ACC112 (cell line): ENCODE data around the gene GLYATL3.
A peak's percentile ranks its signal among the peaks of the same experiment; 100 is the strongest.

Source experiments
- H2AFZ ChIP-seq: fragments of 200-600 bp; sonication (generic); one replicate; pipeline ENCODE4 v1.6.0; 2017; ENCODE audit warnings: antibody characterized with exemption, low read length; ENCODE audit not compliant: unreplicated experiment
- H3K27ac ChIP-seq: fragments of 200-600 bp; sonication (generic); 2 replicates; pipeline ENCODE4 v1.5.1; 2014; ENCODE audit warnings: low read depth, mild to moderate bottlenecking, antibody characterized with exemption, low read length, moderate library complexity
- H3K27me3 ChIP-seq: fragments of 200-600 bp; sonication (generic); 2 replicates; pipeline ENCODE4 v1.6.1; 2014; ENCODE audit warnings: mild to moderate bottlenecking, antibody characterized with exemption, low read length, moderate library complexity, mixed read lengths; ENCODE audit not compliant: insufficient read depth
- H3K36me3 ChIP-seq: fragments of 200-600 bp; sonication (generic); 2 replicates; pipeline ENCODE4 v1.6.1; 2016; ENCODE audit warnings: mild to moderate bottlenecking, antibody characterized with exemption, low read length, moderate library complexity, mixed read lengths; ENCODE audit not compliant: insufficient read depth
- H3K4me1 ChIP-seq: fragments of 200-600 bp; sonication (generic); one replicate; pipeline ENCODE4 v1.6.1; 2016; ENCODE audit warnings: low read length, mixed read lengths; ENCODE audit not compliant: insufficient read depth, unreplicated experiment, control insufficient read depth
- H3K4me3 ChIP-seq: fragments of 200-600 bp; sonication (generic); 2 replicates; pipeline ENCODE4 v1.5.1; 2014; ENCODE audit warnings: mild to moderate bottlenecking, low read depth, low read length
- H3K79me2 ChIP-seq: fragments of 200-600 bp; sonication (generic); one replicate; pipeline ENCODE4 v1.6.0; 2016; ENCODE audit warnings: low read length; ENCODE audit not compliant: control insufficient read depth, unreplicated experiment, insufficient read depth

Gene GLYATL3

DNA sequence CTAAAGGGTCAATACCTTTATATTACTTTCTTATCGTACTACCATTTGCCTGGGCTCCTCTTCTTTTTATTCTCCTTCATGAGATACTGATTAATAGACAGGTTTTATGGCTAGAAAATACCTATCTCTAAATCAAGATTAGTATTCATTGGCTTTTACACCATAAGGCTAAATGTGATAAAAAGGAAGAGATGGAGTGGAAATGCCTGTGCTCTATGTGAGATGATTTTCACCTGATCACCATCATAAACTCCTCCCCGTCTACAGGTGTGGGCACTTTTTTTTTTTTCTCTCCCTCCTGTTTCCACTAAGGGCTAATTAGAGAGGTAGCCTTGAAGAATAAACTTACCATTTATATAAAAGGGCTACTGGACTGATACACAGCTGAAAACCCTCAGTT, at the start of gene GLYATL3:
Gene GLYATL3, plus strand, starts transcription at position 301 of the 400 bp plus-strand sequence. CDS start 12,068 bp downstream, outside the sequence.
- no peaks in the 10 kb centered on the region for H3K36me3 ChIP-seq
- no peak within 1 kb of the TSS for H3K4me3 ChIP-seq
- no peak within 1 kb of the TSS for H3K27ac ChIP-seq
- no peaks in the 10 kb centered on the region for H3K79me2 ChIP-seq
- H2AFZ ChIP-seq, result no peak within 1 kb of the TSS
- no peaks in the 10 kb centered on the region for H3K27me3 ChIP-seq
- H3K4me1 ChIP-seq, result no peaks in the 10 kb centered on the region

DNA sequence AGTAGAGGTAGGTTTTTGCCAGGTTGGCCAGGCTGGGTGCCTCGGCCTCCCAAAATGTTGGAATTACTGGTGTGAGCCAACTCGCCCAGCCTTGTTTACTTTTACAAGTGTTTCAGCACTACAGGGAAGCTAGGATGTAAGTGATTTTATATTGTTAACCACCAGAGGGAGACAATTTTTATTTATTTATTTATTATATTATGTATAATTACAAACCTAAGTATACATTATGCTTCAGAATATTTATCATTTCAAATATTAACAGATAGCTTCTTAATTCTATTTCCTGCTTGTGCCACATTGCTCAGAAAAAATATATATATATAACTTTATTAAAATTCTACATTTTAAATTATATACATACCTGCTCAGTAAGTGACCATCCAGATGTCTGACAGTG, 46.5 kb upstream of the GLYATL3 start:
- no peaks in the 10 kb centered on the region for H3K79me2 ChIP-seq
- no peak overlapping the region for H2AFZ ChIP-seq
- H3K27ac ChIP-seq, result no peak overlapping the region
- H3K27me3 ChIP-seq, result no peaks in the 10 kb centered on the region
- H3K36me3 ChIP-seq, result peaks cover 10% of the 10 kb centered on the region; the same call in 1 of the 2 replicates
- H3K4me1 ChIP-seq, result peaks cover 4% of the 10 kb centered on the region
- H3K4me3 ChIP-seq, result no peak overlapping the region

DNA sequence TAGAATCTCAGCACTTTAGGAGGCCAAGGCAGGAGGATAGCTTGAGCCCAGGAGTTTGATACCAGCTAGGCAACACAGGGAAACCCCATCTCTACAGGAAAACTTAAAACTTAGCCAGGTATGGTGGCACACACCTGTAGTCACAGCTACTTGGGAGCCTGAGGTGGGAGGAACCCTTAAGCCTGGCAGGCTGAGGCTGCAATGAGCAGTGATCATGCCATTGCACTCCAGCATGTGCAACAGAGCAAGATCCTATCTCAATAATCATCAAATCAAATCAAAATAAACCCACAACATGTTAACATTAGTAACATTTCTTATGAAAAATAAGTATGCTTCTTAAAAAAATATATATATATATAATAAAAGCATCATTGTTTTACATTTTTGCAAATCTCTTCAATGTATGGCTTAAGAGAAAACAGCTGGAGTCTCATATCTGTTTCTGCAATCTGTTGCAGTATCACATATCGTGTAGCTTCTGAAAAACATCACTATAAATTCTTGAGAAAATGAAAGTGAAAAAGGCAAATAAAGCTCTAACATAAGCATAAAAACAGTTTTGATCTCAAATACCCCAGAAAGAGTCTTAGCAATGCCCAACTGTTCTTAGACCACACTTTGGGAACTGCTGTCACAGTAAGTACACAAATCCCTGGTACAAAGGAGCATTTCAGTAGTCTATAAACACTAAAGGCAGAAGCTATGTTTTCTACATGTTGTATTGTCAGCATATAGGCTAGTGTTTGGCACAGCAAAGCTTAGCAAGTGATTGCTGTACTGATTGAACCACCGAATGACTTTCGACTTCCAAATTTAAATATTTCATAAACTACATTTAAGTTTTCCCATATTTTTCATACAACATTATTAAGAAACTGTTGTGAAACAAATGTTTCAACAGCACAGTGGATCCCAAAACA, 44.7 kb upstream of the GLYATL3 start:
- peak overlapping the region; percentile 15; the same call in 1 of the 2 replicates for H3K4me3 ChIP-seq
- H3K27me3 ChIP-seq, result no peaks in the 10 kb centered on the region
- peaks cover 4% of the 10 kb centered on the region for H3K4me1 ChIP-seq
- H3K27ac ChIP-seq, result no peak overlapping the region
- H3K79me2 ChIP-seq, result peaks cover 2% of the 10 kb centered on the region
- H2AFZ ChIP-seq, result no peak overlapping the region
- peaks cover 10% of the 10 kb centered on the region; the same call in 1 of the 2 replicates for H3K36me3 ChIP-seq

DNA sequence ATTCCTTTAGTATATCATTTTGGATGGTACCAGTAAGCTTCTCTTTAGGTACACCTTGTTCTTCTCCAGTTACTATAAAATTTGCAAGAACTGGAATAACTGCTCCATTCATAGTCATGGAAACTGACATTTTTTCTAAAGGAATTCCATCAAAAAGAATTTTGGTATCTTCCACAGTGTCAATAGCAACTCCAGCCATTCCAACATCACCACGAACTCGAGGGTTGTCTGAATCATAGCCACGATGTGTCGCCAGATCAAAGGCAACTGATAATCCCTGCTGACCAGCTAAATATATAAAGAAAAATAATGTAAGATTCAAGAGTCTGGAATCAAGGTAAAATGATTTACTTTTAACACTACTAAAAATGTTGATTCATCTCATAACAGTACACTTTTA, 42.0 kb upstream of the GLYATL3 start:
- H3K36me3 ChIP-seq, result peaks cover 10% of the 10 kb centered on the region; the same call in 1 of the 2 replicates

DNA sequence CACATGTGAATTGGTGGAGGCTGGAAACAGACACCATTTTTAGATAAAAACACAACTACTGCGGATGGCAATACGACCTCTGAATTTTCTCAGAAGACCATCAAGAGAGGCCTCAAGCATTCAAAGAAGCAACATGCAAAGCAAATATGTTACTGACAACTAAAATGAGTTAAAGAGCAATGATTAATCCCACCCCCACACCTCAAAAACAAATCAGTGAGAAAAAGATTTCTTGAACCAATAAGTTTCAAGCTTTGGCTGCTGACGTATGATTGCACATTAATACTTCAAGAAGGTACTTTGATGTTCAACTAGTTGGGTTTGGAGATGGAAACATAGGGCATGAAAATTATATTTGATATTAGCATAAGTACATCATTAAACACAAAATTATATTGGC, 37.7 kb upstream of the GLYATL3 start:
- peak overlapping the region; percentile 64 for H3K27ac ChIP-seq
- H3K4me1 ChIP-seq, result peaks cover 14% of the 10 kb centered on the region
- H2AFZ ChIP-seq, result peak overlapping the region; percentile 91
- peaks cover 62% of the 10 kb centered on the region for H3K79me2 ChIP-seq
- no peaks in the 10 kb centered on the region for H3K27me3 ChIP-seq
- peak overlapping the region; percentile 96 for H3K4me3 ChIP-seq
- peaks cover 7% of the 10 kb centered on the region; the same call in 1 of the 2 replicates for H3K36me3 ChIP-seq

More for the DNA sequence above, 42.0 kb upstream of the GLYATL3 start:
- H3K79me2 ChIP-seq, result peaks cover 25% of the 10 kb centered on the region
- no peak overlapping the region for H2AFZ ChIP-seq
- H3K4me3 ChIP-seq, result no peak overlapping the region
- H3K27me3 ChIP-seq, result no peaks in the 10 kb centered on the region
- H3K4me1 ChIP-seq, result peaks cover 9% of the 10 kb centered on the region
- H3K27ac ChIP-seq, result no peak overlapping the region

DNA sequence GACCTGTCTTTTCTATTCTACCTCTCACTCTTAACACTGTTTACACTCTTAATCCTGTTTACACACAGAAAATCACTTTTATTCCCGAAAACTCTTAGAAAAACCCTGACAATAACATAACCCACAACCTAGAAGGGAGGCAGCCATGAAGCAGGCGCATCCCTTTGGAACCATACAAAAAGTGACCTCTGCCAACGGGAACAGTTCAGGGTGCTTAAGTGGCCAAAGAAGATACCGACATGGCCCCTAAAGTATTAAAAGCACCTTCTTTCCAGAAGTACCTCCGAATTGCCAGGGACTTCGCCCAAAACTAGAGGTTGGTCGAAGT, 37.2 kb upstream of the GLYATL3 start:
- peak overlapping the region; percentile 91 for H2AFZ ChIP-seq
- peaks cover 66% of the 10 kb centered on the region for H3K79me2 ChIP-seq
- H3K27ac ChIP-seq, result peak overlapping the region; percentile 64
- peaks cover 3% of the 10 kb centered on the region; the same call in 1 of the 2 replicates for H3K36me3 ChIP-seq
- H3K4me1 ChIP-seq, result peaks cover 14% of the 10 kb centered on the region
- H3K27me3 ChIP-seq, result no peaks in the 10 kb centered on the region
- H3K4me3 ChIP-seq, result peak overlapping the region; percentile 96

DNA sequence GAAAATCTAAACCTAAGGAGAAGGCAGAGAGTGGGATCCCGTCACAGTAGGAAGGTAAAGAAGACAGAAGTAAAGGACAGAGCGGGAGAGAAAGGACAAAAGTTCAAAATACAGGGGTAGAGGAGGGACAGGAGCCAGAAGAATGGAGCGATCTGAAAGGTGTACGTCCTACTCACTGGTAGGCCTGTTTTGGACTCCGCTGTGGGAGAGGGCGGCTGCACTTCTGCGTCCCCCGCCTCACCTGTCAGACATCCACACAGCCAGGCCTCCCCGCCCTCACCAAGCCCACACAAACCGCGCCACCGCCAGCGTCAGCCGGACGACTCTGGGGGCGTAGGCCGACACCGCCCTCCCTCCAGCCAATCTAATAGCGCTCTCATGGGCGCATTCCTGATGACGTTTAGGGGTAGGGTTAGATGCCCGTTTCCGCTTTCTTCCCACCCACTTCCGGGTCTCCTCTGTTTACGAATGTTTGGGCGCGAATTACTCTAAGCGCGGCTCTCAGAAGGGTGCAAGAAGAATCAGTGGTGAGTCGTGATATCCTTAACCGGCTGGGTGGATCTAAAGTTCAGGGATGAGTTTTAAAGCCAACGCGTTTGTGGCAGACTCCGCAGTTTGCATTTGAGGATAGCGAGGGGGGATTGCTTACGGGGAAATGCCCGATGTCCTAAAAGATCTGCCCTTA, 36.7 kb upstream of the GLYATL3 start, which contains the start of the genes CENPQ and MMUT:
Gene CENPQ, plus strand, starts transcription at position 444 of the 685 bp plus-strand sequence. CDS start 6,807 bp downstream, outside the sequence.
Gene MMUT, minus strand, starts transcription at position 327 of the 685 bp plus-strand sequence. CDS start 3,787 bp downstream, outside the sequence.
- H3K27ac ChIP-seq, result peak within 1 kb of the TSS; percentile 64
- H2AFZ ChIP-seq, result peak within 1 kb of the TSS; percentile 92
- peaks cover 14% of the 10 kb centered on the region for H3K4me1 ChIP-seq
- no peaks in the 10 kb centered on the region; the same call in 1 of the 2 replicates for H3K36me3 ChIP-seq
- H3K27me3 ChIP-seq, result no peaks in the 10 kb centered on the region
- H3K79me2 ChIP-seq, result peaks cover 71% of the 10 kb centered on the region
- peak within 1 kb of the TSS; percentile 96 for H3K4me3 ChIP-seq

DNA sequence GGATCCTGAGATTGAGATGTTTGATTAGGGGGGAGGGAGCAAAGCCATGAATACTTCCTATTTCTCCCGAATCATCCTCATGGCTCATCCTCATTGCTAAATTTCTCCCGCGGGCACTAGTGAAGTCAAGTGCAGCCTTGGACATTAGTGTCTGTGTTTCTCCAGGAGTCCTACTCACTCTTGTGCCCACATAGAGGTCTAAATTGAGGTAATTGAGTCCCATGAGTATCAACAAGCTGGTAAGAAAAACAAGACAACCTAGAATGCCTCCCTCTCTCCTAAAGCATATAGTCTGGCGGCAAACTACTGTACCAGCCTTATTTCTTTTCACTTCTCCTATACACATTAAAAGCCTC, 36.1 kb upstream of the GLYATL3 start:
- H3K4me1 ChIP-seq, result peaks cover 14% of the 10 kb centered on the region
- peak overlapping the region; percentile 96 for H3K4me3 ChIP-seq
- H3K36me3 ChIP-seq, result no peaks in the 10 kb centered on the region; the same call in 1 of the 2 replicates
- H3K27ac ChIP-seq, result peak overlapping the region; percentile 64
- peak overlapping the region; percentile 92 for H2AFZ ChIP-seq
- H3K27me3 ChIP-seq, result no peaks in the 10 kb centered on the region
- H3K79me2 ChIP-seq, result peaks cover 75% of the 10 kb centered on the region

DNA sequence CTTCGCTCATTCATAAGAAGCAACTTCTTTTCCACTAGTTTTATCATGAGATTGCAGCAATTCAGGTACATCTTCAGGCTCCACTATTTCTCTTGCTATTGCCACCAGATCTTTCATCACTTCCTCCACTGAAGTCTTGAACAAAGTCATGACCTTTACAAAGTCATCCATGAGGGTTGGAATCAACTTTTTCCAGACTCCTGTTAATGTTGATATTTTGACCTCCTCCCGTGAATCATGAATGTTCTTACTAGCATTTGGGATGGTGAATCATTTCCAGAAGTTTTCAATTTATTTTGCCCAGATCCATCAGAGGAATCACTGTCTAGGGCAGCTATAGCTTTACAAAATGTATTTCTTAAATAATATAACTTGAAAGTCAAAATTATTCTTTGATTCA, 35.0 kb upstream of the GLYATL3 start:
- peaks cover 14% of the 10 kb centered on the region for H3K4me1 ChIP-seq
- H3K79me2 ChIP-seq, result peaks cover 79% of the 10 kb centered on the region
- H3K27ac ChIP-seq, result no peak overlapping the region
- H2AFZ ChIP-seq, result no peak overlapping the region
- H3K36me3 ChIP-seq, result no peaks in the 10 kb centered on the region
- H3K27me3 ChIP-seq, result no peaks in the 10 kb centered on the region
- H3K4me3 ChIP-seq, result peak overlapping the region; percentile 96

DNA sequence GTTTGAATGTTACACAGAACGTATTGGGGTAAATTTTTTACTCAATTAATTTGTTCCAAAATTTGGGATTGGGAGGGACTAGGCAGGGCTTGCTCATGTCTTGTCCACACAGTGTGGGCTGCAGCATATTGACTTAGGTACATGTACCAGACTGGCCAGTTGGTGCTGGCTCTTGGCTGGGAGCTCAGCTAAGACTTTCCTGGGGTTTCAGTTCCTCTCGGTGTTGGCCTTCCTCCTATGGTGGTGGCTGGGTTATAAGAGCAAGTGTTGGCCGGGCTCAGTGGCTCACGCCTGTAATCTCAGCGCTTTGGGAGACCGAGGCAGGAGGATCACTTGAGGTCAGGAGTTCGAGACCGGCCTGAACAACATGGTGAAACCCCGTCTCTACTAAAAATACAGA, 31.7 kb upstream of the GLYATL3 start:
- Histone ChIP-seq H2AFZ (no peak overlapping the region), H3K36me3 (peaks cover 25% of the 10 kb centered on the region), H3K27me3 (no peaks in the 10 kb centered on the region), H3K79me2 (peaks cover 52% of the 10 kb centered on the region), H3K4me3 (no peak overlapping the region), H3K4me1 (peaks cover 8% of the 10 kb centered on the region), H3K27ac (no peak overlapping the region)
